ENCODE measurements around the gene VOPP1. TPM values are rescaled to one million over a fixed set of nuclear protein-coding genes. Genes with fewer than 3 reads are reported as not detected.

Gene VOPP1
- total and polyA plus RNA-seq, 10 donors = 60.3 to 168 (median 144) TPM

DNA sequence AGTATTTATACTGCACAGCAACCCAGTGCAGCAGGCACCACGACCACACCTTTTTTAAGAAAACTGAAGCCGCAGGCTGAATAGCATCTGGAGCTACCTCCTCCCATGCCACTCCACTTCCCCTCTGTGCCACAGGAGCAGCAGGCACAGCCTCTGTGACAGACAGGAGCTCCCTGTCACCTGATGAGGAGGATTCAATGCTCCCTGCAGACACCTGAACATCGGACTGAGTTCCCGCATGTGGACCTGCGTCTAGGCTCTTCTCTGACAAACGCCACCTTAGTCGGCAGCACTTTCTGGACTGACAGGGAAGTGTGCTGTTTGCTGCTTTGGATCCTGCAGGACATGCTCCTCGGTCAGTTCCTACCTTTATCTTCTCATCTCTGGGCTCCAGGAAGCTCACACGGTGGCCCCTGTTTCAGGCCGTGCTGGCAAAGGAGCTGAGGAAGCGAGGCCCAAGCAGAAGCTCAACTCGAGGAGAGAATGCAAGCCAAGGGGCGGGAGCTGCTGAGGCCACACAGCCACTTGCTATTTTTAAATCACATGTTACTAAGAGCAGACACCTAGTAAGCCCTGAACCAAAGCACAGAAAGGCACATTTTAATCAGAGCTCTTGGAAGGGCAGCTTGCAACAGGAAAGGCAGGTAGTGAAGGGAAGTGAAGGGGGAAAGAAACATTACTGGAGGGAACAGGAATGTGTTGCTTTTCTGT lies 56.6 kb downstream of the VOPP1 start:
- peak overlapping the region in 5 of 8 donors; percentile 5 to 79 (median 57) for H3K27ac ChIP-seq
- no peaks in the 10 kb centered on the region for H3K9me3 ChIP-seq
- H3K36me3 ChIP-seq = peaks cover 0 to 84% (median 52%) of the 10 kb centered on the region in 6 donors
- intact Hi-C loops (cut with DNase I; ENCODE audit: low total_unique reads) = no loop called here
- H3K4me3 ChIP-seq = peak overlapping the region in 1 of 8 donors; percentile 16
- DNase-seq = no peak
- peak; percentile 15 to 60 (median 51) for TF ChIP-seq POLR2AphosphoS5 (IDR thresholded peaks at IDR 0.05)
- no peak for TF ChIP-seq CTCF (IDR thresholded peaks at IDR 0.05 in 8 of 11, conservative IDR thresholded peaks at IDR 0.05 in 3 of 11)
- no peaks in the 10 kb centered on the region for H3K27me3 ChIP-seq (replicated peaks in 1 of 7)
- 45 to 67% (median 67%) methylated on average over 12 to 13 of the region's 13 CpGs for WGBS, 5 donors
- H3K4me1 ChIP-seq = peaks cover 11 to 62% (median 36%) of the 10 kb centered on the region in 6 donors

DNA sequence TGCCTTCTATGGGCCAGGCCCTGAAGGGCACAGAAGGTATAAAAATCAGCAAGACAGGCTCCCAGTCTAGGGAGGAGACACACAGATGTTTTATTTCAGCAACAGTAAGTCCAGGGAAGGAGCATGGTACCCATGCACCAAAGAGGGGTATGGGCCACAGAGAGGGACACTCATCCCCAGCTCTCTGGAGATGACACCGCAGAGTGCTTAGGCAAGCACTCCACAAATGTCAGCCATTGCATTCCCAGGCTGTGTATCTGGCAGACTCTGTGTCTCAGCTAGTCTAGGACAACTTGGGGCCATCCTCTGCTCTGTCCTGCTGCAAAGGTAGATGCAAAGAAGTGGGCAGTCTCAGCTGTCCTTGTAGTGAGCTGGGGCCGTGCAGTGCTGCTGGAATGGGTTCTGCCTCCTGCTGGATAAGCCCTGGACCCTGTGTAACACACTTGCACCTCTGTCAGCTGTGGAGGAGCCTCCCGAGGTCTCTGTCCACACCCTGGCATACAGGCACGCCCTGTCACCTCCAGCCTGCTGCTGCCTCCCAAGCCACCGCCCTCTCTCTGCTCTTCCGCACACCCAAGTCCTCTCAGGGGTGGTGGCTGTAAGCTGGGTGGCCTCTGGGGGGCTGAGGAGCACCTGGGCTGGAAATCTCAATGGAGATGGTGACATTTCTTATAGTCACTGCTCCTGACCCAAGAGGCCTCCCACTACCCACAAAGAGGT lies 57.6 kb downstream of the VOPP1 start:
- Histone ChIP-seq H3K4me3 (peak overlapping the region in 1 of 8 donors; percentile 16), H3K36me3 (peaks cover 0 to 74% (median 45%) of the 10 kb centered on the region in 6 donors), H3K27ac (peak overlapping the region in 4 of 8 donors; percentile 2 to 79 (median 67)), H3K27me3 (replicated peaks in 1 of 7) (no peaks in the 10 kb centered on the region), H3K9me3 (no peaks in the 10 kb centered on the region), H3K4me1 (peaks cover 11 to 65% (median 39%) of the 10 kb centered on the region in 6 donors)
- 76 to 92% (median 88%) methylated on average over 3 to 6 of the region's 6 CpGs for WGBS, 5 donors
- no peak for DNase-seq
- no peak for TF ChIP-seq CTCF (IDR thresholded peaks at IDR 0.05 in 8 of 11, conservative IDR thresholded peaks at IDR 0.05 in 3 of 11)
- peak in 2 of 3 donors; percentile 15 to 49 for TF ChIP-seq POLR2AphosphoS5 (IDR thresholded peaks at IDR 0.05)
- intact Hi-C loops (cut with DNase I; ENCODE audit: low total_unique reads) = no loop called here

DNA sequence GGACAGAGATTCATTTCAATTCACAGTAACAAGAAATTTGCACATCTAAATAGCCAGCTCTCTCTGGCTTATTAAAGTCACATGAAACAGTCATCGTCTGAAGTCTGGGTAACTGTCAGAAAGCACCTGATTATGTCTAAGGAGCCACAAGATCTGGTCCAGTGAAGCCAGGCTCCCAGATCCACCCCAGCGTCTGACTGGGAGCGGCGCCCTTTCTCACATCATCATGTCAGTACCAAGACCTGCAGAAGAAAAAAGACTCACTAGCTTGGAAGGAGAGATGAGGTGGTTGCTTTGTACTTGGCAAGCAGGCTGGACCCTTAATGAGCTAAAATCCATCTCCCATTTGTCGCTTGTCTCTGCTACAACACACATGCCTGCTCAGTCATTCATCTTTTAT lies 58.4 kb downstream of the VOPP1 start:
- H3K36me3 ChIP-seq = peaks cover 0 to 66% (median 42%) of the 10 kb centered on the region in 6 donors
- WGBS, 5 donors = 77 to 93% (median 88%) methylated on average over 5 of the region's 5 CpGs
- H3K4me1 ChIP-seq = peaks cover 11 to 67% (median 46%) of the 10 kb centered on the region in 6 donors
- H3K9me3 ChIP-seq = no peaks in the 10 kb centered on the region
- TF ChIP-seq POLR2A (IDR thresholded peaks at IDR 0.05) (no peak), CTCF (IDR thresholded peaks at IDR 0.05 in 8 of 11, conservative IDR thresholded peaks at IDR 0.05 in 3 of 11) (no peak), POLR2AphosphoS5 (IDR thresholded peaks at IDR 0.05) (no peak)
- intact Hi-C loops (cut with DNase I; ENCODE audit: low total_unique reads) = no loop called here
- no peak overlapping the region for H3K4me3 ChIP-seq
- H3K27me3 ChIP-seq (replicated peaks in 1 of 7) = no peaks in the 10 kb centered on the region
- H3K27ac ChIP-seq = peak overlapping the region in 3 of 8 donors; percentile 57 to 79 (median 77)
- no peak for DNase-seq

DNA sequence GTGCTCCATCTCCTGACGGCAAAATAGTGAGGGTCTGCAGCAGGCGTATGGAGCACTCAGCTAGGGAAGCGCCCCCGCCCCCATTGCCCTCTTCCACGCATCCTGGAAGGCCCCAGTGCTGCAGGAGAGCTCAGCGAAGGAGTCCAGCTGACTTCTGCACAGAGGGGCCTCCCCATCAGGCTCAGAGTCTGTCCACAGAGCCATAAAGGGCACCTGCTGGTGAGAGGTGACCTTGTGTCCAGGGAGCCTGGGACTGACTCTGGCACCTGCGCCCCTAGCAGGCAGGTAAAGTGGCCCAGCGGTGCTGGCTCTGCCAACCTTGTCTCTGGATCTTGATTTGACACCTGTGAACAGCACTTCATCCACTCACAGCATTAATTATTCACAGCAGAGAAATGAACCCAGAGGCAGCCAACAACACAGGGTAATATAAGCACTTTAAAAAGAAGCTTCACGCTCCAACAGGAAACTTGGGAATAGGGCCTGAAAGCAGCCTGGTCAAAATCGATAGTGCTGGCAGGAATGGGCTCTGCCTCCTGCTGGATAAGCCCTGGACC lies 59.6 kb downstream of the VOPP1 start:
- 89 to 95% (median 93%) methylated on average over 9 to 10 of the region's 10 CpGs for WGBS, 5 donors
- H3K27me3 ChIP-seq (replicated peaks in 1 of 7) = no peaks in the 10 kb centered on the region
- intact Hi-C loops (cut with DNase I; ENCODE audit: low total_unique reads) = no loop called here
- H3K27ac ChIP-seq = peak overlapping the region in 1 of 8 donors; percentile 18
- H3K36me3 ChIP-seq = peaks cover 0 to 55% (median 31%) of the 10 kb centered on the region in 6 donors
- no peaks in the 10 kb centered on the region for H3K9me3 ChIP-seq
- H3K4me3 ChIP-seq = no peak overlapping the region
- H3K4me1 ChIP-seq = peaks cover 11 to 59% (median 41%) of the 10 kb centered on the region in 6 donors
- no peak for DNase-seq
- TF ChIP-seq POLR2A (IDR thresholded peaks at IDR 0.05) (no peak), POLR2AphosphoS5 (IDR thresholded peaks at IDR 0.05) (peak in 1 of 3 donors; percentile 40)

Measured in spleen (tissue), 11 donors.